Neural progenitor cell (in vitro differentiated cells): ENCODE results near the gene PMEL. TPM values are rescaled to one million over a fixed set of nuclear protein-coding genes. Genes with fewer than 3 reads are reported as not detected.

ENCODE experiments used
- DNase-seq: peaks from one replicate; pipeline ENCODE4 v3.0.0-alpha.2; 2016; ENCODE audit warnings: low spot score
- H2AFZ ChIP-seq: fragments of 200-600 bp; sonication (generic); replicated peaks from 2 replicates; pipeline ENCODE4 v1.6.1; 2016; ENCODE audit warnings: antibody characterized with exemption
- H3F3A ChIP-seq: fragments of 200-600 bp; sonication (generic); 2 replicates; pipeline ENCODE4 v1.6.1; 2016; ENCODE audit warnings: antibody characterized with exemption, low read depth
- H3K27ac ChIP-seq: fragments of 200-600 bp; sonication (generic); 2 replicates; pipeline ENCODE4 v1.5.1; 2016; ENCODE audit warnings: mild to moderate bottlenecking
- H3K27me3 ChIP-seq: fragments of 200-600 bp; sonication (generic); 2 replicates; pipeline ENCODE4 v1.6.1; 2016; ENCODE audit warnings: mild to moderate bottlenecking, moderate library complexity
- H3K36me3 ChIP-seq: fragments of 200-600 bp; sonication (generic); 2 replicates; pipeline ENCODE4 v1.5.1; 2016
- H3K4me1 ChIP-seq: fragments of 200-600 bp; sonication (generic); 2 replicates; pipeline ENCODE4 v1.6.1; 2016; ENCODE audit warnings: mixed run types
- H3K4me2 ChIP-seq: fragments of 200-600 bp; sonication (generic); 2 replicates; pipeline ENCODE4 v1.6.1; 2016
- H3K4me3 ChIP-seq: fragments of 200-600 bp; sonication (generic); 2 replicates; pipeline ENCODE4 v1.5.1; 2016
- H3K79me2 ChIP-seq: fragments of 200-600 bp; sonication (generic); 2 replicates; pipeline ENCODE4 v1.6.1; 2016; ENCODE audit warnings: low read depth
- H3K9ac ChIP-seq: fragments of 200-600 bp; sonication (generic); 2 replicates; pipeline ENCODE4 v1.6.1; 2016
- H3K9me3 ChIP-seq: fragments of 200-600 bp; sonication (generic); 2 replicates; pipeline ENCODE4 v1.5.1; 2016; ENCODE audit warnings: low read depth
- H4K20me1 ChIP-seq: fragments of 200-600 bp; sonication (generic); 2 replicates; pipeline ENCODE4 v1.6.1; 2016; ENCODE audit warnings: low read depth
- H3K27ac Mint-ChIP-seq: 3 replicates; pipeline ENCODE4 v1.8.0; 2021; ENCODE audit warnings: mixed read lengths
- H3K27me3 Mint-ChIP-seq: 2 replicates; pipeline ENCODE4 v1.8.0; 2022; ENCODE audit warnings: low read depth, mild to moderate bottlenecking, inconsistent platforms, moderate library complexity, mixed read lengths; ENCODE audit not compliant: insufficient read depth
- H3K36me3 Mint-ChIP-seq: 3 replicates; pipeline ENCODE4 v1.8.0; 2021; ENCODE audit warnings: mixed read lengths
- H3K4me1 Mint-ChIP-seq: 3 replicates; pipeline ENCODE4 v1.8.0; 2021; ENCODE audit warnings: mixed read lengths
- H3K4me3 Mint-ChIP-seq: 3 replicates; pipeline ENCODE4 v1.8.0; 2021; ENCODE audit warnings: mild to moderate bottlenecking, moderate library complexity, mixed read lengths
- H3K9me3 Mint-ChIP-seq: 3 replicates; pipeline ENCODE4 v1.8.0; 2020; ENCODE audit warnings: mixed read lengths
- CTCF ChIP-seq: fragments of 200-600 bp; sonication (generic); IDR thresholded peaks from 2 replicates; pipeline ENCODE4 v1.5.1; 2017; ENCODE audit warnings: antibody characterized with exemption, mild to moderate bottlenecking
- EZH2 ChIP-seq: fragments of 200-600 bp; sonication (generic); IDR thresholded peaks from 2 replicates; pipeline ENCODE4 v1.6.1; 2017; ENCODE audit warnings: antibody characterized with exemption, mild to moderate bottlenecking, moderate library complexity
- EZH2phosphoT487 ChIP-seq: fragments of 200-600 bp; sonication (generic); IDR thresholded peaks from 2 replicates; pipeline ENCODE4 v1.6.1; 2017; ENCODE audit warnings: antibody characterized with exemption
- total RNA-seq: library from RNA; depleted of rRNA; stranded (reverse); fragments of >200 nt; gene quantifications from 2 replicates; pipeline ENCODE4 v1.2.3, GENCODE V29; 2015; ENCODE audit warnings: low replicate concordance

PMEL gene
- total RNA-seq, 1 donor from 2014 or later = 207 TPM

DNA sequence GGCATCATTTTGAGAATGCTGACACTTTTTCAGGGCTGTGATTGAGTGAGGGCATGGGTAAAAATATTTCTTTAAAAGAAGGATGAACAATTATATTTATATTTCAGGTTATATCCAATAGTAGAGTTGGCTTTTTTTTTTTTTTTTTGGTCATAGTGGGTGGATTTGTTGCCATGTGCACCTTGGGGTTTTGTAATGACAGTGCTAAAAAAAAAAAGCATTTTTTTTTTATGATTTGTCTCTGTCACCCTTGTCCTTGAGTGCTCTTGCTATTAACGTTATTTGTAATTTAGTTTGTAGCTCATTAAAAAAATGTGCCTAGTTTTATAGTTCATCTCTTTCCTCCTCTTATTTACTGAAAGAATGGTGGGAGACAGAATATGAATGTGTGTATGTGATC, 6.6 kb upstream of the PMEL start:
- no peaks in the 10 kb centered on the region for H3K9me3 Mint-ChIP-seq
- Histone ChIP-seq H3K9me3 (no peaks in the 10 kb centered on the region), H3K27me3 (no peaks in the 10 kb centered on the region), H3K27ac (no peak overlapping the region), H3K36me3 (no peaks in the 10 kb centered on the region), H3K79me2 (peaks cover 50% of the 10 kb centered on the region), H3K4me3 (no peak overlapping the region), H3F3A (peaks cover 32% of the 10 kb centered on the region), H3K9ac (no peak overlapping the region), H4K20me1 (peaks cover 17% of the 10 kb centered on the region), H2AFZ (no peak overlapping the region), H3K4me2 (peak overlapping the region; percentile 82), H3K4me1 (peaks cover 9% of the 10 kb centered on the region)
- H3K27me3 Mint-ChIP-seq = no peaks in the 10 kb centered on the region
- peaks cover 17% of the 10 kb centered on the region for H3K36me3 Mint-ChIP-seq
- DNase-seq = no peak
- peak overlapping the region; percentile 6 for H3K4me3 Mint-ChIP-seq
- TF ChIP-seq EZH2phosphoT487 (no peak), CTCF (no peak), EZH2 (no peak)
- peaks cover 28% of the 10 kb centered on the region for H3K4me1 Mint-ChIP-seq
- peak overlapping the region; percentile 43 for H3K27ac Mint-ChIP-seq

DNA sequence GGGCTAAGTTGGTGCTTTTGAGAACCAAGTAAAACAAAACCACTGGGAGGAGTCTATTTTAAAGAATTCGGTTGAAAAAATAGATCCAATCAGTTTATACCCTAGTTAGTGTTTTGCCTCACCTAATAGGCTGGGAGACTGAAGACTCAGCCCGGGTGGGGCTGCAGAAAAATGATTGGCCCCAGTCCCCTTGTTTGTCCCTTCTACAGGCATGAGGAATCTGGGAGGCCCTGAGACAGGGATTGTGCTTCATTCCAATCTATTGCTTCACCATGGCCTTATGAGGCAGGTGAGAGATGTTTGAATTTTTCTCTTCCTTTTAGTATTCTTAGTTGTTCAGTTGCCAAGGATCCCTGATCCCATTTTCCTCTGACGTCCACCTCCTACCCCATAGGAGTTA, 6.2 kb upstream of the PMEL start:
- H2AFZ ChIP-seq = no peak overlapping the region
- H3K4me1 ChIP-seq = peaks cover 9% of the 10 kb centered on the region
- peaks cover 14% of the 10 kb centered on the region for H4K20me1 ChIP-seq
- no peak for DNase-seq
- H3K27me3 ChIP-seq = no peaks in the 10 kb centered on the region
- peak overlapping the region; percentile 43 for H3K27ac Mint-ChIP-seq
- peak overlapping the region; percentile 6 for H3K4me3 Mint-ChIP-seq
- no peaks in the 10 kb centered on the region for H3K27me3 Mint-ChIP-seq
- H3K79me2 ChIP-seq = peaks cover 50% of the 10 kb centered on the region
- peaks cover 29% of the 10 kb centered on the region for H3K4me1 Mint-ChIP-seq
- H3F3A ChIP-seq = peaks cover 32% of the 10 kb centered on the region
- no peak overlapping the region for H3K4me3 ChIP-seq
- no peaks in the 10 kb centered on the region for H3K9me3 ChIP-seq
- no peaks in the 10 kb centered on the region for H3K36me3 ChIP-seq
- H3K27ac ChIP-seq = no peak overlapping the region
- peaks cover 14% of the 10 kb centered on the region for H3K36me3 Mint-ChIP-seq
- H3K9me3 Mint-ChIP-seq = no peaks in the 10 kb centered on the region
- TF ChIP-seq EZH2phosphoT487 (no peak), EZH2 (no peak)
- no peak overlapping the region for H3K9ac ChIP-seq
- H3K4me2 ChIP-seq = no peak overlapping the region

DNA sequence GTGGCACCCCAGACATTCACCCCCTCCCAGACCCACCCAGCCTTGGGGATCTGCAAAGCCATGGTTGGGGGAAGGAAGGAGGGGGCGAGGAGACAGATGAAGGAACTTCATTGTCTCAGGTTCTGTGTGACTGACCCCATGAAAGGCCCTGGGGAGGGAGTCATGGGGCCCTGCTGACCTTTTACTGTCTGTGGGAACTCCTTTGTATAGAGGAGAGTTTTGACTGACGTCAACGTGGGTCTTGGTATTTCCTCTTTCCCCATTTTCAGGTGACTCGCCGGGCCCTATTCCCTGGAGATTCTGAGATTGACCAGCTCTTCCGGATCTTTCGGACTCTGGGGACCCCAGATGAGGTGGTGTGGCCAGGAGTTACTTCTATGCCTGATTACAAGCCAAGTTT, 4.9 kb upstream of the PMEL start:
- Histone ChIP-seq H3K79me2 (peaks cover 41% of the 10 kb centered on the region), H3K27ac (no peak overlapping the region), H3F3A (peaks cover 40% of the 10 kb centered on the region), H2AFZ (no peak overlapping the region), H3K4me3 (no peak overlapping the region), H3K9me3 (no peaks in the 10 kb centered on the region), H3K9ac (no peak overlapping the region), H3K27me3 (no peaks in the 10 kb centered on the region), H3K36me3 (no peaks in the 10 kb centered on the region), H4K20me1 (peaks cover 10% of the 10 kb centered on the region), H3K4me1 (peaks cover 9% of the 10 kb centered on the region), H3K4me2 (no peak overlapping the region)
- Mint-ChIP-seq H3K4me1 (peaks cover 31% of the 10 kb centered on the region), H3K9me3 (no peaks in the 10 kb centered on the region), H3K4me3 (peak overlapping the region; percentile 12), H3K36me3 (peaks cover 11% of the 10 kb centered on the region), H3K27me3 (peaks cover 2% of the 10 kb centered on the region), H3K27ac (peak overlapping the region; percentile 36)
- DNase-seq = no peak
- TF ChIP-seq EZH2phosphoT487 (no peak), EZH2 (no peak), CTCF (no peak)

- peaks cover 7% of the 10 kb centered on the region for H3K27me3 Mint-ChIP-seq
- no peak overlapping the region for H2AFZ ChIP-seq
- no peaks in the 10 kb centered on the region for H3K9me3 ChIP-seq
- no peaks in the 10 kb centered on the region for H3K36me3 ChIP-seq
- peaks cover 10% of the 10 kb centered on the region for H4K20me1 ChIP-seq
- H3K9ac ChIP-seq = no peak overlapping the region
- no peak overlapping the region for H3K27ac Mint-ChIP-seq
- H3F3A ChIP-seq = peaks cover 39% of the 10 kb centered on the region
- no peak overlapping the region for H3K4me3 ChIP-seq
- H3K4me1 Mint-ChIP-seq = peaks cover 34% of the 10 kb centered on the region
- H3K4me1 ChIP-seq = peaks cover 3% of the 10 kb centered on the region
- no peak for DNase-seq
- H3K4me3 Mint-ChIP-seq = peak overlapping the region; percentile 51
- no peak overlapping the region for H3K27ac ChIP-seq
- H3K79me2 ChIP-seq = peaks cover 40% of the 10 kb centered on the region
- H3K9me3 Mint-ChIP-seq = no peaks in the 10 kb centered on the region
- H3K27me3 ChIP-seq = no peaks in the 10 kb centered on the region
- TF ChIP-seq CTCF (no peak), EZH2 (no peak), EZH2phosphoT487 (no peak)
- H3K36me3 Mint-ChIP-seq = peaks cover 8% of the 10 kb centered on the region
- no peak overlapping the region for H3K4me2 ChIP-seq
Observed at GRCh38 chr12:55969356-55969755, 3.5 kb upstream of the PMEL start.
